GM19372 (cell line): ENCODE data around the gene HS1BP3.

Experiments
- ATAC-seq: cut with Tn5 transposase; IDR thresholded peaks from one replicate; pipeline ENCODE4 v1.9.1; 2021; ENCODE audit warnings: mild to moderate bottlenecking, low read depth, moderate library complexity; ENCODE audit not compliant: unreplicated experiment

The HS1BP3 gene

GRCh38 chr2:20650877-20651730 lies at the start of gene HS1BP3:
Gene HS1BP3 (minus strand): TSS chr2:20651098. CDS start chr2:20651063, 35 bp downstream.
- ATAC-seq = peak; percentile 97

GRCh38 chr2:20698916-20699613 lies 48.2 kb upstream of the HS1BP3 start:
- no peak for ATAC-seq

GRCh38 chr2:20697322-20697934 lies 46.5 kb upstream of the HS1BP3 start:
- no peak for ATAC-seq

GRCh38 chr2:20696366-20696765 lies 45.5 kb upstream of the HS1BP3 start:
- ATAC-seq = no peak

GRCh38 chr2:20693317-20693716 lies 42.4 kb upstream of the HS1BP3 start:
- no peak for ATAC-seq

- ATAC-seq = no peak
Observed at GRCh38 chr2:20692081-20692480, 41.2 kb upstream of the HS1BP3 start.

GRCh38 chr2:20691076-20691734 lies 40.3 kb upstream of the HS1BP3 start:
- ATAC-seq = no peak

- ATAC-seq = no peak
Observed at GRCh38 chr2:20689428-20690264, 38.7 kb upstream of the HS1BP3 start.

GRCh38 chr2:20687260-20687832 lies 36.4 kb upstream of the HS1BP3 start:
- ATAC-seq = no peak

- no peak for ATAC-seq
Observed at GRCh38 chr2:20684581-20685063, 33.7 kb upstream of the HS1BP3 start.

GRCh38 chr2:20682167-20682920 lies 31.4 kb upstream of the HS1BP3 start:
- ATAC-seq = no peak

GRCh38 chr2:20680744-20681375 lies 30.0 kb upstream of the HS1BP3 start:
- ATAC-seq = no peak

- no peak for ATAC-seq
Observed at GRCh38 chr2:20678780-20679179, 27.9 kb upstream of the HS1BP3 start.

- ATAC-seq = no peak
Observed at GRCh38 chr2:20678086-20678395, 27.1 kb upstream of the HS1BP3 start.

GRCh38 chr2:20677301-20678085 lies 26.6 kb upstream of the HS1BP3 start:
- peak; percentile 32 for ATAC-seq

GRCh38 chr2:20676353-20677215 lies 25.7 kb upstream of the HS1BP3 start:
- peak; percentile 43 for ATAC-seq
